Iris pigment epithelial cell (primary cell): ENCODE measurements around the gene SCOC.

ENCODE experiments used
- DNase-seq: peaks from one replicate; pipeline ENCODE4 v3.0.0-alpha.2; 2011; ENCODE audit warnings: low read depth

SCOC gene

GRCh38 chr4:140373328-140374129 lies at the start of gene SCOC:
SCOC (plus strand) TSS chr4:140373646; CDS start chr4:140379171, 5,525 bp downstream.
- DNase-seq, result peak; percentile 99

- peak; percentile 58 for DNase-seq
Observed at GRCh38 chr4:140326395-140326993, 47.0 kb upstream of the SCOC start.

GRCh38 chr4:140330311-140330900 lies 43.0 kb upstream of the SCOC start:
- DNase-seq, result peak; percentile 60

- no peak for DNase-seq
Observed at GRCh38 chr4:140331245-140331644, 42.2 kb upstream of the SCOC start.

- no peak for DNase-seq
Observed at GRCh38 chr4:140331876-140332275, 41.6 kb upstream of the SCOC start.

GRCh38 chr4:140332734-140333133 lies 40.7 kb upstream of the SCOC start:
- no peak for DNase-seq

GRCh38 chr4:140333523-140333922 lies 39.9 kb upstream of the SCOC start:
- DNase-seq, result no peak

- no peak for DNase-seq
Observed at GRCh38 chr4:140335076-140335475, 38.4 kb upstream of the SCOC start.

- no peak for DNase-seq
Observed at GRCh38 chr4:140336730-140337129, 36.7 kb upstream of the SCOC start.

GRCh38 chr4:140342620-140343019 lies 30.8 kb upstream of the SCOC start:
- DNase-seq, result no peak

- peak; percentile 25 for DNase-seq
Observed at GRCh38 chr4:140343303-140343702, 30.1 kb upstream of the SCOC start.

- DNase-seq, result peak; percentile 21
Observed at GRCh38 chr4:140344101-140344500, 29.3 kb upstream of the SCOC start.

GRCh38 chr4:140344621-140345020 lies 28.8 kb upstream of the SCOC start:
- no peak for DNase-seq

GRCh38 chr4:140346136-140346535 lies 27.3 kb upstream of the SCOC start:
- DNase-seq, result no peak

GRCh38 chr4:140349816-140350215 lies 23.6 kb upstream of the SCOC start:
- no peak for DNase-seq

GRCh38 chr4:140351093-140352075 lies 22.1 kb upstream of the SCOC start:
- no peak for DNase-seq

- DNase-seq, result no peak
Observed at GRCh38 chr4:140353786-140354185, 19.7 kb upstream of the SCOC start.

GRCh38 chr4:140355288-140355687 lies 18.2 kb upstream of the SCOC start:
- DNase-seq, result no peak

- no peak for DNase-seq
Observed at GRCh38 chr4:140357868-140358267, 15.6 kb upstream of the SCOC start.

- DNase-seq, result no peak
Observed at GRCh38 chr4:140358281-140358680, 15.2 kb upstream of the SCOC start.

- DNase-seq, result peak; percentile 75
Observed at GRCh38 chr4:140359562-140360427, 13.7 kb upstream of the SCOC start.
